GM04504 (cell line): ENCODE measurements around the gene PCBP4.
"Not testable (repeated sequence)": the region's sequence is repeated elsewhere in the genome, so short reads cannot be mapped to it uniquely, and the experiment has no call there.

Experiments used
- DNase-seq: peaks from one replicate; pipeline ENCODE4 v3.0.0-alpha.2; 2012; ENCODE audit warnings: low read depth

PCBP4 gene

GRCh38 chr3:51938780-51939425, 28.4 kb downstream of the PCBP4 start:
- no peak for DNase-seq

GRCh38 chr3:51937611-51938450, 29.4 kb downstream of the PCBP4 start:
- DNase-seq: no peak

DNA sequence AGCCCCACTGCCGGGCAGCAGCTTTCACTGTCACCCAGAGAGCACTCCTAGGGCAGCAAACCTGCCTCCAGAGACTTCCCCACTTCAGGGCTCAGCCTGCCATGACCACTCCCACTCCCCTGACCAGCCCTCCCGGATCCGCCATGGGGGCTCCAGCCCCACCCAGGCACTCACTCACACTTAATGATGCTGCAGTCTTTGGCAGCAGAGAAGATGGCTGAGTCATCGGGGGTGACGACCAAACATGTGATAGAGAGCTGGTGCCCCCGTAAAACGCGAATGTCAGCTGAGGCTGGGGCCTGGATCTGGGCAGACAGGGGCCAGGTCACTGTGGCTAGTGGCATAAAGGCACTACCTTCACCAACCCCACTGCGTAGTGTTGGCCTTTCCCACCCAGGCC, 30.2 kb downstream of the PCBP4 start:
- no peak for DNase-seq

- no peak for DNase-seq
Measured at GRCh38 chr3:51935886-51936755, 31.1 kb downstream of the PCBP4 start.

DNA sequence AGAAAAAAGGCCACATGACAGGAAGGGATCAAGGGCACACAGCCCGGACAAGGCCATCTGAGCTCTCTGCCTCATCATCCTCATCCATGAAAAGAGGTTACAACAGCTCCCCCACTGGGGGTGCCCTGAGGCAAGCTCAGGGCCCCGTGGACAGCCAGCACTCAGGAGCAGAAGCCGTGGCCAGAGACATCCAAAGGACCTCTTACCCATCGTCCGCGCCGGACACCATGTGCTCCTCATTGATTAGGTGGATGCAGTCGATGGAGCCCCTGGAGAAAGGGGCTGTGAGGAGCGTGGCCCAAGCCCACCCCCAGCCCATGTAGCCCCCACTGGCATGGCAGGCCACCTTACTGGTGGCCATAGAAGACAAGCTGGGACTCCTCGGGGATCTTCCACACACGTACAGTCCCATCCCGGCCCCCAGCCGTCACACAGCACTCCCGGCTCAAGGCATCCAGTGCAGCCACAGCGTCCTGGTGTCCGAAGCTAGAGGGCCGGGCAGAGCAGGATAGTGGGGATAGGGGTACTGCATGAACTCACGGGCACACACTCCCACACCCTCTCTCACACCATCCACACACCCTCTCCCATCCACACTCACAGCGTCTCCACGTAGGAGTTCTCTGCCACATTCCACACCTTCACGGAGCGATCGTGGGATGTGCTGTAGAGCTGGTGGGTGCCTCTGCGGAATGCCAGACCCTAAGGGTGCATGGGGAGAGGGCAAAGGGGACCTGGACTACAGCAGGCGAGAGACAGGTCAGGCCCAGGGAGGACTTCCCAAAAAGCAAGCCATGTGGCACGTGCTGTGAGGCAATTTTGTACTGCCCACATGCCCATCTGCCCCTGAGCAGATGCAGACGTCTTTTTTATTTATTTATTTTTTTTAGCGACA, 32.0 kb downstream of the PCBP4 start:
- no peak for DNase-seq

DNA sequence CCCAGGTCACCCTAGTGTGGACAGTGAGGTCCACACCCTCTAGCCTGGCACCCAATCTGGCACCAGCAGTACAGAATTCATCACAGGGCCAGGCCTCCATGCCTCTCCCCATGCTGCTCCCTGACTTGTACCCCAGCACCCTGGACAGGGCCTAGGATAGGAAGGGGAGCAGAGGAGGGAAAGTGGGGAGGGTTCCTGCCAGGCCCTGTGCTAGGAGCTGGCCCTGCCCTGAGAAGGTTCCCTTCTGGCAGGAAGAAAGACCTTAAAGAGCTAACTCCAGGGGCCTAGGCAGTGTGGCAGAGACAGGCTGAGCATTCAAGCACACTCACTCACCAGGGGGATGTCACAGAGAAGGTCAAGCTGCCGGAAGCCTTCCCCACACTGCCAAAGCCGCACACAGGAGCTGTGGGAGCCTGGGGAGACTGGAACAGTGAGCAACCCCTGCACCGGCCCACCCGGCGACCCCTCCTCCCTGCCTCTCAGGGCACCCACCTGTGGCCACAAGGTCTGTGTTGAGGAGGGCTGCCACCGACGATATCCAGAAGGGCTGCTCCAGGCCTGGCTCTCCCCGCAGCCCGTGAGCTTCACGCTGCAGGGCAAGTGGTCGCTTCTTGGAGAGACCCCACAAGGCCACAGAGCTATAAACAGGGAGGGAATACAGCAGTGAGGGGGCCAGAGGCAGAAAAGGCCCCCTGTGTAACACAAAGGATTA, 33.0 kb downstream of the PCBP4 start:
- no peak for DNase-seq

- no peak for DNase-seq
Measured at GRCh38 chr3:51933471-51934138, 33.6 kb downstream of the PCBP4 start.

DNA sequence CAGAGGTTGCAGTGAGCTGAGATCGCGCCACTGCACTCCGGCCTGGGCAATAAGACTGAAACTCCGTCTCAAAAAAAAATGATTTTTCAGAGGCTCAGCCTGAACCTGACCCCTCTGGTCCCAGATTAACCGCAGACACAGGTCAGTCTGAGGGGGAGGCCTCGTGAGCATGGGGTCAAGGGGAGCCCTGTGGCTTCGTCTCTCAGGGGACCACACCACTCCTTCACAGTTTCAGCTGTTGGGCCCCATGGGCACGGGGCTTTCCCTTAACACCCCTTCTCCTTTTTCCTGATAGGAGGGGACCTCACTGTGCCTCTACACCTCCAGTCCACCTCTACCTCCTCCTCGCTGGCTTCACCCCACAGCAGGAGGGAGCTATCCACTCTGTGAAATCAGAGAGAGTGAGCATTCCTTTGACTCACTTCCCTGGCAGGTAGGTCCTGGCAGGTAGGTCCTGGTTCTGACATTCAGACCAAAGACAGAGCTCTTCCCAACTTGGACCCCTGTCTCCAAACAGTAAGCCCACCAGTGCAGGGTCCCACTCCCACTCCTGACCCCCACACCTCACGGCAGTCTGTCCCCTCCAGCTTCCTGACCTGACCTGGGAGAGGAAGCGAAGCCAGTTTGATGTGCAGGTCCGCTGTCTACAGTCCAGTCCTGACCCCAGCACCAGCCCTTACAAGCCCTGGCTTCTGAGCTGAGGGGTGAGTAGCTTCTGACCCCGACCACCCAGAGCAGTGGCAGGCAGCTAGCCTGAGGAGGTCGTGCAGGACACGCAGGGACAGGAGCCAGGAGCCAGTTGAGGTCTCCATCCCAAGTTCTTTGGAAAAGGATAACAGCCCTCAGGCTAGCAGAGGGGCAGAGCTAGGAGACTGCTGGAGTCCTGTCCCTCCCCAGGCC, 34.5 kb downstream of the PCBP4 start:
- no peak for DNase-seq

DNA sequence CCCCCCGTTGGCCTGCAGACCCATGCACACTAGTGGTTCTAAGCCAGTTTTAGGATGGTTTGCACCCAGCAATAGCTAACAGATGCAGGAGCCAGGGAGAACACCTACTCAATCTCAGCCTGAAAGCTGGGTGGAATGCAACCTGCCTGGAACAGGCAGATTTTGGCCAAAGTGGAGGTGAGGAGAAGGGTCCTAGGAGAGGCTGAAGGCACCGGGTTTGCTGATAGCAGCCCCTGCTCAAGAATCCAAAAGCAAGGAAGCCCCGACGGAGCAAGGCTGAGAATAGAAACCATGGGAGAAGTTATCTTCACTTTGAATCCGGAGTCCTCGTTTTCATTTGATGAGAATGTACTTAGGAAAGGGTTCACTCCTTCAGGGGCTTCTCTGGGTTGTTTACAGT, 35.5 kb downstream of the PCBP4 start:
- DNase-seq: no peak

- DNase-seq: no peak
Measured at GRCh38 chr3:51930439-51930838, 36.8 kb downstream of the PCBP4 start.

GRCh38 chr3:51929420-51930003, 37.7 kb downstream of the PCBP4 start:
- DNase-seq: no peak

- not testable (repeated sequence) for DNase-seq
Measured at GRCh38 chr3:51928981-51929380, 38.3 kb downstream of the PCBP4 start.

DNA sequence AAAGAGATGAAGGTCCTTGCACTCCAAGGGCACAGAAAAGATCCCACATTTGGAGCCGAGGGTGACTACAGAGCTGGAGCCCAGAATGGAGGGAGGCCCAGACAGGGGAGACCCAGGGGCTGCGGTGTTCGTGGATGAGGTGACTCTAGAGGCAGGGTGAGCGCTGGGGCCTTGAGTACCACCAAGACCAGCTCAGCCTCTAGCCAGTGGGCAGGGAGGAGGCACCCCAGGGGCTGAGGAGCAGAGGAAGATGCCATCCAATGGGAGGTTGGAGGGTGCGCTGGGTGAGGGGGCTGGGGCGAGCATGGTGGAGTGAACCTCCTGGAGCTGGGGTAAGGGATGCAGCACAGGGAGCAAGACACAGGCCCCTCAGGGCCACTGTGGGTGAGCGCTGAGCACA, 38.8 kb downstream of the PCBP4 start:
- DNase-seq: no peak

DNA sequence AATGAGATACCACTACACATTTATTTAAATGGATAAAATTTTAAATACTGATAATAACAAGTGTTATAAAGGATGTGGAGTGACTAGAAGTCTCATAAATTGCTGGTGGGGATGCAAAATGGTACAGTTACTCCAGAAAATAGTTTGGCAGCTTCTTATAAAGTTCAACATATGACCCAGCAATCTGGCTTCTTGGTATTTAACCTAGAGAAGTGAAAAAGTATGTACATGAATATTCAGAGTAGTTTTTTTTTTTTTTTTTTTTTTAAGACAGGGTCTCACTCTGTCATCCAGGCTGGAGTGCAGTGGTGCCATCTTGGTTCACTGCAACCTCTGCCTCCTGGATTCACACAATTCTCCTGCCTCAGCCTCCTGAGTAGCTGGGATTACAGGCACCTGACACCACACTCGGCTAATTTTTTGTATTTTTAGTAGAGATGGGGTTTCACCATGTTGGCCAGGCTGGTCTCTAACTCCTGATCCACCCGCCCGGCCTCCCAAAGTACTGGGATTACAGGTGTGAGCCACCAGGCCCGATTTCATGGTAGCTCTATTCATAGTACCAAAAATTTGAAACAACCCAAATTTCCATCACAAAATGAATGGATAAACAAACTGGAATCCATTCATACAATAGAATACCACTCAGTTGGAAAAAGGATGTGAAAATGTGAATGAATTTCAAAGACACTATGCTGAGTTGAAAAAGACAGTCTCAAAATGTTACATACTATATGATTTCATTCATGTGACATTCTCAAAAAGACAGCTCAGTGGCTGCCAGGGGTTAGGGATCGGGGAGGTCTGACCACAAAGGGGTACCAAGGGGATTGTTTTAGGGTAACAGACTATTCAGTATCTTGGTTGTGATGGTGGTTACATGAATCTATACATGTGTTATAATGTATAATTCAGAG, 39.9 kb downstream of the PCBP4 start:
- no peak for DNase-seq

GRCh38 chr3:51921081-51921578, 46.1 kb downstream of the PCBP4 start:
- DNase-seq: no peak

- no peak for DNase-seq
Measured at GRCh38 chr3:51916418-51916817, 50.8 kb downstream of the PCBP4 start.

- no peak for DNase-seq
Measured at GRCh38 chr3:51908026-51908425, 59.2 kb downstream of the PCBP4 start.
